Stimulated activated CD4-positive, alpha-beta T cell treated with anti-CD3 and anti-CD28 coated beads, Interleukin-12 subunit alpha, Interleukin-12 subunit beta, amount 100 ng/mL, for 4 hours (primary cell): ENCODE measurements around the gene ACTR10.

ENCODE experiments used
- DNase-seq: peaks from one replicate; pipeline ENCODE4 v3.0.0-alpha.2; 2020

The ACTR10 gene

GRCh38 chr14:58199726-58200479 lies at the start of gene ACTR10:
TSS of gene ACTR10 (plus strand) at chr14:58200149. CDS start at chr14:58200218, 69 bp downstream.
- DNase-seq = peak; percentile 85

- no peak for DNase-seq
These were observed 49.6 kb upstream of the ACTR10 start for GRCh38 chr14:58150243-58150805.

- no peak for DNase-seq
These were observed 48.6 kb upstream of the ACTR10 start for GRCh38 chr14:58151133-58152013.

GRCh38 chr14:58152014-58152857 lies 47.7 kb upstream of the ACTR10 start, which contains the start of gene ARMH4:
TSS of gene ARMH4 (minus strand) at chr14:58152213. CDS start at chr14:58139358, 12,855 bp downstream.
- peak; percentile 58 for DNase-seq

GRCh38 chr14:58160561-58160960 lies 39.4 kb upstream of the ACTR10 start:
- no peak for DNase-seq

GRCh38 chr14:58166005-58166983 lies 33.7 kb upstream of the ACTR10 start:
- DNase-seq = peak; percentile 79

GRCh38 chr14:58167057-58167456 lies 32.9 kb upstream of the ACTR10 start:
- no peak for DNase-seq

- no peak for DNase-seq
These were observed 32.1 kb upstream of the ACTR10 start for GRCh38 chr14:58167891-58168290.

- peak; percentile 36 for DNase-seq
These were observed 28.9 kb upstream of the ACTR10 start for GRCh38 chr14:58171090-58171489.

- no peak for DNase-seq
These were observed 22.8 kb upstream of the ACTR10 start for GRCh38 chr14:58177125-58177524.

- no peak for DNase-seq
These were observed 10.8 kb upstream of the ACTR10 start for GRCh38 chr14:58189176-58189575.

- DNase-seq = no peak
These were observed 8.0 kb upstream of the ACTR10 start for GRCh38 chr14:58191763-58192601.

- no peak for DNase-seq
These were observed 6.4 kb upstream of the ACTR10 start for GRCh38 chr14:58193542-58193941.

- DNase-seq = no peak
These were observed 3.8 kb upstream of the ACTR10 start for GRCh38 chr14:58196198-58196597.

GRCh38 chr14:58198086-58198485 lies 1.9 kb upstream of the ACTR10 start:
- no peak for DNase-seq

- DNase-seq = no peak
These were observed 512 bp downstream of the ACTR10 start for GRCh38 chr14:58200480-58200841.

GRCh38 chr14:58200846-58201245 lies 897 bp downstream of the ACTR10 start:
- DNase-seq = no peak

- DNase-seq = no peak
These were observed 13.2 kb downstream of the ACTR10 start for GRCh38 chr14:58213176-58213575.

GRCh38 chr14:58215191-58215914 lies 15.4 kb downstream of the ACTR10 start:
- DNase-seq = no peak

GRCh38 chr14:58216544-58216943 lies 16.6 kb downstream of the ACTR10 start:
- no peak for DNase-seq
